ENCODE measurements around the gene CATSPER1. TPM values are rescaled to one million over a fixed set of nuclear protein-coding genes. Genes with fewer than 3 reads are reported as not detected.

CATSPER1 gene
- total RNA-seq, 1 experiment from 2014 or later = not detected

DNA sequence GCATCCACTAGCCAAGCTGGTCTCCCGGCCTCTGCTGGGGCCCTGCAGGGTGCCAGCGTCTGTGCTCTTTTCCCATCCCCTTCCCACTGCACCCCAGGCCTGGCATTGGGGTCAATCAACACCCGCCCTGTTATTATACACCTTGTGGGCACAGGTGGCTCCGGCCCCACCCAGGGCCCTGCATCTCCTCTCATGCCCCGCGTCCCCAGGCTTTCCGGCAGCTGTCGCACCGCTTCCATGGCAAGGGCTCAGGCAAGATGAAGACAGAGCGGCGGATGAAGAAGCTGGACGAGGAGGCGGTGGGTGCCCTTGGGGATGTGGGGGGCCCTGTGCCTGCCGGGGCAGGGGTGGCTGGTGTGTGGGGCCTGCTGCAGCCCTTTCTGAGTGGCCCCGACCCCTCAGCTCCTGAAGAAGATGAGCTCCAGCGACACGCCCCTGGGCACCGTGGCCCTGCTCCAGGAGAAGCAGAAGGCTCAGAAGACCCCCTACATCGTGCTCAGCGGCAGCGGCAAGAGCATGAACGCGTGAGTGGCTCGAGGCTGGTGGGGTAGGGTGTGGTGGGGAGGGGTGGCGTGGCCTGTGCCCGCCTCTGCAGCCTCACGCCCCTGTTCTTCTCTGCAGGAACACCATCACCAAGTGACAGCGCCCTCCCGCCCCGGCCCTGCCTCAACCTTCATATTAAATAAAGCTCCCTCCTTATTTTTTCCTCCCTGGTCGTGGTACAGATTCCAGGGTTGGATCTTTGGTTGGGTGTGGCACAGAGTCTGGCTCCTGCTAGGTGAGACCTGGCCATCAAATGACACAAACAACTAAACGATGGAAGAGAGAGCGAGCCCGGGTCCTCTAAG, 47.7 kb downstream of the CATSPER1 start:
- DNase-seq (ENCODE audit: low spot score) = no peak
- in situ Hi-C loops (cut with HindIII; ENCODE audit: low sequenced_read_pairs) = no loop called here

DNA sequence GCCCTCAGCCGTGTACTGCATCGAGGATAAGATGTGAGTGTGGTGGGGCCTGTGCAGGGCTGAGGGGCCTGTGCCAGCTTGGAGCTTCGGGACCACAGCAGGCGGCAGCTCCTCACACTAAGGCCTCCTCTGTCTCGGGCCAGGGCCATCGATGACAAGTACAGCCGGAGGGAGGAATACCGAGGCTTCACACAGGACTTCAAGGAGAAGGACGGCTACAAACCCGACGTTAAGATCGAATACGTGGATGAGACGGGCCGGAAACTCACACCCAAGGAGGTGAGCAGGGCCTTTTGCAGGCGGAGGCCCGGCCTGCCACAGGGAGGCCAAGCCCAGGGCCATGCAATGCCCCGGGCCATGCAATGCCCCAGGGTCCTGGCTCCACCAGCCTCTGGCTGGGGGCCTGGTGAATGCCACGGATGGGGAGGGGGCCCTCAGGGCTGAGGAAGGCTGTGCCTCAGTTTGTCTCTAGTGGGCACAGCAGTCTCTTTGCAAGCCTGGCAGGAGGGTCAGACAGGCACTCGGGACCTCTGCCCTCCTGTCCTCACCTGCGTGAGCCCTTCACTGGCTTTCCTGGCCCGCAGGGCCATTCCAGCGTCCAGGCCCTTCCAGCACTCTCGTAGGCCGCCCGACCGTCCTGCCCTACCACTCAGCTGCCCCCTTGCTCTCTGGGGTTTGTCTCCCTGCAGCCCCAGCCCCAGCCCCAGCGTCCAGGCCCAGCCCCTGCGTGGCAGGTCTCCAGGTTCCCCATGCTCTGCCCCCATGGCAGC, 48.5 kb downstream of the CATSPER1 start:
- in situ Hi-C loops (cut with HindIII; ENCODE audit: low sequenced_read_pairs) = no loop called here
- DNase-seq (ENCODE audit: low spot score) = no peak

DNA sequence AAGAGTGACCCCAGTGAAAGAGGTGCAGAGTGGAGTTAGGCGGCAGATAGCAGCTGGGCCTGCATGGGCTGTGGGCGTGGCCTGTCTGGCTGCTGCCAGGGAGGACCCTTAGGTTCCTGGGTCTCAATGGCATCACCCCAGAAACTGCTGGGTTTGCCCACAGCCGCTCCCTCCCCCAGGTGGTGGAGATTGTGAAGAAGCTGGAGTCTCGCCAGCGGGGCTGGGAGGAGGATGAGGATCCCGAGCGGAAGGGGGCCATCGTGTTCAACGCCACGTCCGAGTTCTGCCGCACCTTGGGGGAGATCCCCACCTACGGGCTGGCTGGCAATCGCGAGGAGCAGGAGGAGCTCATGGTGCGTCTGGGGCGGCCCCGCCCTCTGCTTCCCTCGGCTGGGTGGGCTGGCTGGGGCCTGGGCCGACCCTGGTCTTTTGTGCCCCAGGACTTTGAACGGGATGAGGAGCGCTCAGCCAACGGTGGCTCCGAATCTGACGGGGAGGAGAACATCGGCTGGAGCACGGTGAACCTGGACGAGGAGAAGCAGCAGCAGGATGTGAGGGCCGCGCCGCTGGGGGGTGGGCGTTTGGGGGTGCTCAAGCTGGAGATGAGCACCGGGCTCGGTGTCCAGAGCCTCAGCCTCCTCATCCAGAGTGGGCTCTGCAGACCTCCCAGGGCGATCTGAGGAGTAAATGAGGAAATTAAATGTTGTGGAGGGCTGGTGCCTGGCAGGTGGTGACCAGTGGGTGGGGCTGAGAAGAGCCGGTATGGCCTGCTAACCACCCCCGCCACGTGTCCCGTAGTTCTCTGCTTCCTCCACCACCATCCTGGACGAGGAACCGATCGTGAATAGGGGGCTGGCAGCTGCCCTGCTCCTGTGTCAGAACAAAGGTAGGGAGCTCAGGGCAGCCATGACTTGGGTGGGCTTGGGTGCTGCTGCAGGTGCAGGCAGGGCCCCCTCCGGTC, 49.8 kb downstream of the CATSPER1 start:
- no peak for DNase-seq (ENCODE audit: low spot score)
- in situ Hi-C loops (cut with HindIII; ENCODE audit: low sequenced_read_pairs) = no loop called here

- DNase-seq (ENCODE audit: low spot score) = no peak
- in situ Hi-C loops (cut with HindIII; ENCODE audit: low sequenced_read_pairs) = no loop called here
These were observed 50.5 kb downstream of the CATSPER1 start for GRCh38 chr11:65975771-65976170.

GRCh38 chr11:65973439-65974110, 52.7 kb downstream of the CATSPER1 start:
- no peak for DNase-seq (ENCODE audit: low spot score)
- in situ Hi-C loops (cut with HindIII; ENCODE audit: low sequenced_read_pairs) = no loop called here

DNA sequence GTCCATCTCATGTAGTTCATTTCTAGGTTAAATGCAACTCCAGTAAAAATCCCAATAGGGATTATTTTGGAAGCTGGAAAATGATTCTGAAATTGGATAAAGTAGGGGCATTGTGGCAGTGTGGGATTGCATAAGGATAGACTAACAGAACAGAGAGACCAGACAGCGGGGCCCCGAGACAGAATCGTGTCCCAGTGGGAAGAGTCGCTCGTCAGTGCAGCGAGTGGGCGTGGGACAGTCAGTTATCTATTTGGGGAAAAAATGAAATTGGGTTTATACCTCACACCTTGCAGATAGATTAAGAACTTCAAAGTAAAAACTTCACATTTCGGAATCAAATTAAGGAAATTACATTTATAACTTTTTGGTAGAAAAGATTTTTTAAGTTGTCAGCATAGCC, 54.2 kb downstream of the CATSPER1 start:
- in situ Hi-C loops (cut with HindIII; ENCODE audit: low sequenced_read_pairs) = no loop called here
- no peak for DNase-seq (ENCODE audit: low spot score)

- in situ Hi-C loops (cut with HindIII; ENCODE audit: low sequenced_read_pairs) = no loop called here
- DNase-seq (ENCODE audit: low spot score) = no peak
These were observed 57.4 kb downstream of the CATSPER1 start for GRCh38 chr11:65968600-65969482.

- in situ Hi-C loops (cut with HindIII; ENCODE audit: low sequenced_read_pairs) = no loop called here
- no peak for DNase-seq (ENCODE audit: low spot score)
These were observed 58.8 kb downstream of the CATSPER1 start for GRCh38 chr11:65967329-65967934.

Other genes starting within 250 kb of the CATSPER1 start
- gene AP5B1, start 245.5 kb downstream of the CATSPER1 start, total RNA-seq (2014; rRNA removed; shearing (Covaris generic)) = 15.7 and 20.6 TPM in 2 replicates
- gene OVOL1, start 239.4 kb downstream of the CATSPER1 start, total RNA-seq (2014; rRNA removed; shearing (Covaris generic)) = not detected in 2 replicates
- gene SNX32, start 192.5 kb downstream of the CATSPER1 start, total RNA-seq (2014; rRNA removed; shearing (Covaris generic)) = not detected in 2 replicates
- 1,273 and 1,592 TPM in 2 replicates for gene CFL1, start 168.3 kb downstream of the CATSPER1 start, total RNA-seq (2014; rRNA removed; shearing (Covaris generic))
- 61.8 and 70.4 TPM in 2 replicates for gene MUS81, start 166.0 kb downstream of the CATSPER1 start, total RNA-seq (2014; rRNA removed; shearing (Covaris generic))
- gene EFEMP2, start 153.7 kb downstream of the CATSPER1 start, total RNA-seq (2014; rRNA removed; shearing (Covaris generic)) = 35.8 and 38.2 TPM in 2 replicates
- not detected in 2 replicates for gene CTSW, start 146.6 kb downstream of the CATSPER1 start, total RNA-seq (2014; rRNA removed; shearing (Covaris generic))
- 79.3 and 89.3 TPM in 2 replicates for gene FIBP, start 138.0 kb downstream of the CATSPER1 start, total RNA-seq (2014; rRNA removed; shearing (Covaris generic))
- 180 and 212 TPM in 2 replicates for gene CCDC85B, start 135.8 kb downstream of the CATSPER1 start, total RNA-seq (2014; rRNA removed; shearing (Covaris generic))
- gene FOSL1, start 126.1 kb downstream of the CATSPER1 start, total RNA-seq (2014; rRNA removed; shearing (Covaris generic)) = 23.6 and 30.8 TPM in 2 replicates
- gene C11orf68, start 107.4 kb downstream of the CATSPER1 start, total RNA-seq (2014; rRNA removed; shearing (Covaris generic)) = 14.2 and 17.2 TPM in 2 replicates
- 174 and 179 TPM in 2 replicates for gene DRAP1, start 107.1 kb downstream of the CATSPER1 start, total RNA-seq (2014; rRNA removed; shearing (Covaris generic))
- gene TSGA10IP, start 81.0 kb downstream of the CATSPER1 start, total RNA-seq (2014; rRNA removed; shearing (Covaris generic)) = not detected in 2 replicates
- gene SART1, start 64.7 kb downstream of the CATSPER1 start, total RNA-seq (2014; rRNA removed; shearing (Covaris generic)) = 49.0 and 73.1 TPM in 2 replicates
- 15.6 and 29.9 TPM in 2 replicates for gene EIF1AD, start 24.3 kb downstream of the CATSPER1 start, total RNA-seq (2014; rRNA removed; shearing (Covaris generic))
- gene BANF1, start 24.0 kb downstream of the CATSPER1 start, total RNA-seq (2014; rRNA removed; shearing (Covaris generic)) = 291 and 355 TPM in 2 replicates
- not detected in 2 replicates for gene CST6, start 14.5 kb downstream of the CATSPER1 start, total RNA-seq (2014; rRNA removed; shearing (Covaris generic))
- gene GAL3ST3, start 22.7 kb upstream of the CATSPER1 start, total RNA-seq (2014; rRNA removed; shearing (Covaris generic)) = not detected in 2 replicates
- 264 TPM in 2 replicates for gene SF3B2, start 25.9 kb upstream of the CATSPER1 start, total RNA-seq (2014; rRNA removed; shearing (Covaris generic))
- gene PACS1, start 43.8 kb upstream of the CATSPER1 start, total RNA-seq (2014; rRNA removed; shearing (Covaris generic)) = 10.5 and 23.2 TPM in 2 replicates
- 17.2 and 18.3 TPM in 2 replicates for gene KLC2, start 231.2 kb upstream of the CATSPER1 start, total RNA-seq (2014; rRNA removed; shearing (Covaris generic))
- gene RAB1B, start 242.2 kb upstream of the CATSPER1 start, total RNA-seq (2014; rRNA removed; shearing (Covaris generic)) = 67.8 and 81.8 TPM in 2 replicates